Measurements from ENCODE around the gene HCK. TPM values are rescaled to one million over a fixed set of nuclear protein-coding genes. Genes with fewer than 3 reads are reported as not detected.

Gene HCK
- total RNA-seq, 1 experiment from 2014 or later, result not detected

DNA sequence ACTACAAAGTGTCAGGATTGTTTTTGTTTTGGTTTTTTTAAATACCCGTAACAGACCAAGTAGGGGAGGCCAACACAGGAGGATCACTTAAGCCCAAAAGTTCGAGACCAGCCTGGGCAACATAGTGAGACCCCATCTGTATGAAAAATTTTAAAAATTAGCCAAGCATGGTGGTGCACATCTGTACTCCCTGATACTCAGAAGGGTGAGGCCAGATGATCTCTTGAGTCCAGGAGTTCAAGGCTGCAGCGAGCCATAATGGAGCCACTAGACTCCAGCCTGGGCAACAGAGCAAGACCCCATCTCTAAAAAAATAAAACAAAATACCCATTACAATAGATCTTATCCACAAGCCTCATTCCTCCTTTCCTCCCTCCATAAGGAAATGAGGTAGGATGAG lies 28.7 kb downstream of the HCK start:
- Histone ChIP-seq H3K27me3 (ENCODE audit: low read length) (peaks cover 38% of the 10 kb centered on the region), H3K27ac (ENCODE audit: low read length) (no peak overlapping the region), H3K4me2 (ENCODE audit: low read length) (no peak overlapping the region), H3K79me2 (ENCODE audit: low read length) (no peaks in the 10 kb centered on the region), H3K9me3 (ENCODE audit: low read length) (no peaks in the 10 kb centered on the region), H3K9ac (ENCODE audit: low read length) (no peak overlapping the region), H3F3A (ENCODE audit: low read length, unreplicated experiment) (no peaks in the 10 kb centered on the region), H3K36me3 (ENCODE audit: low read depth, low read length) (no peaks in the 10 kb centered on the region), H3K4me1 (ENCODE audit: insufficient read depth, low read length) (0 out of 2 replicates have a peak, but pooled peaks cover 10% of the 10 kb centered on the region), H2AFZ (ENCODE audit: low read length) (no peak overlapping the region), H4K20me1 (ENCODE audit: low read length) (no peaks in the 10 kb centered on the region), H3K9me2 (replicated peaks; ENCODE audit: low read length) (no peaks in the 10 kb centered on the region), H3K4me3 (ENCODE audit: low read length) (no peak overlapping the region)
- BruUV-seq (replicated peaks), result no TSS peak
- intact Hi-C loops (cut with micrococcal nuclease), result no loop called here
- ATAC-seq, result no peak
- DNase-seq, result no peak
- CTCF ChIA-PET, result no interaction called here
- TF ChIP-seq, protein P1, sequence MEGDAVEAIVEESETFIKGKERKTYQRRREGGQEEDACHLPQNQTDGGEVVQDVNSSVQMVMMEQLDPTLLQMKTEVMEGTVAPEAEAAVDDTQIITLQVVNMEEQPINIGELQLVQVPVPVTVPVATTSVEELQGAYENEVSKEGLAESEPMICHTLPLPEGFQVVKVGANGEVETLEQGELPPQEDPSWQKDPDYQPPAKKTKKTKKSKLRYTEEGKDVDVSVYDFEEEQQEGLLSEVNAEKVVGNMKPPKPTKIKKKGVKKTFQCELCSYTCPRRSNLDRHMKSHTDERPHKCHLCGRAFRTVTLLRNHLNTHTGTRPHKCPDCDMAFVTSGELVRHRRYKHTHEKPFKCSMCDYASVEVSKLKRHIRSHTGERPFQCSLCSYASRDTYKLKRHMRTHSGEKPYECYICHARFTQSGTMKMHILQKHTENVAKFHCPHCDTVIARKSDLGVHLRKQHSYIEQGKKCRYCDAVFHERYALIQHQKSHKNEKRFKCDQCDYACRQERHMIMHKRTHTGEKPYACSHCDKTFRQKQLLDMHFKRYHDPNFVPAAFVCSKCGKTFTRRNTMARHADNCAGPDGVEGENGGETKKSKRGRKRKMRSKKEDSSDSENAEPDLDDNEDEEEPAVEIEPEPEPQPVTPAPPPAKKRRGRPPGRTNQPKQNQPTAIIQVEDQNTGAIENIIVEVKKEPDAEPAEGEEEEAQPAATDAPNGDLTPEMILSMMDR (conservative IDR thresholded peaks at IDR 0.05; ENCODE audit: low read depth, low read length), result no peak
- TF ChIP-seq EZH2phosphoT487 (IDR thresholded peaks at IDR 0.05; ENCODE audit: borderline replicate concordance, low read length), result no peak
- TF ChIP-seq EZH2 (IDR thresholded peaks at IDR 0.05; ENCODE audit: low read length, unreplicated experiment), result no peak
- POLR2A ChIA-PET (ENCODE audit: unreplicated experiment), result no interaction called here

DNA sequence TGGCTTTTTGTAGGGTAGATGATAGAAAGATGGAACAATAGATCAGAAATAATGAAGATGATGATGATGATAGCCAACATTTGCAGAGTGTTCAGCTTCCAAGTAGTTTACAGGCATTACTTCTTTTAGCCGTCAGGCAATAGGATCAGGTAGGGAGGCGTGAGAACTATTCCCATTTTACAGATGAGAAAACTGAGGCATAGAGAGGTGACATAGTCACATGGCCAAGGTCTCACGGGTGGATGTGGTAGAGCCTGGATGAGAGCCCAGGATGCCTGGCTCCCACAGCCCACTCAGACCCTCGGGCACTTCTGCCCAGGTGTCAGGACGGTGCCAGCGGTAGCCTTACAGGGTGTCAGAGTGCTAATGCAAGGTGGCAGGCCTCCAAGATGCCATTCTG lies 31.4 kb downstream of the HCK start:
- POLR2A ChIA-PET (ENCODE audit: unreplicated experiment), result no interaction called here
- Histone ChIP-seq H3K9me2 (replicated peaks; ENCODE audit: low read length) (no peaks in the 10 kb centered on the region), H3K4me3 (ENCODE audit: low read length) (no peak overlapping the region), H3K4me1 (ENCODE audit: insufficient read depth, low read length) (0 out of 2 replicates have a peak, but pooled peaks cover 10% of the 10 kb centered on the region), H3K9ac (ENCODE audit: low read length) (no peak overlapping the region), H3K9me3 (ENCODE audit: low read length) (no peaks in the 10 kb centered on the region), H3K79me2 (ENCODE audit: low read length) (no peaks in the 10 kb centered on the region), H4K20me1 (ENCODE audit: low read length) (no peaks in the 10 kb centered on the region), H3K27ac (ENCODE audit: low read length) (no peak overlapping the region), H3K36me3 (ENCODE audit: low read depth, low read length) (no peaks in the 10 kb centered on the region), H3F3A (ENCODE audit: low read length, unreplicated experiment) (no peaks in the 10 kb centered on the region), H3K4me2 (ENCODE audit: low read length) (no peak overlapping the region), H2AFZ (ENCODE audit: low read length) (no peak overlapping the region), H3K27me3 (ENCODE audit: low read length) (peaks cover 28% of the 10 kb centered on the region)
- ATAC-seq (no peak), DNase-seq (no peak)
- TF ChIP-seq, protein P1 (conservative IDR thresholded peaks at IDR 0.05; ENCODE audit: low read depth, low read length), result no peak
- TF ChIP-seq EZH2phosphoT487 (IDR thresholded peaks at IDR 0.05; ENCODE audit: borderline replicate concordance, low read length), result no peak
- TF ChIP-seq EZH2 (IDR thresholded peaks at IDR 0.05; ENCODE audit: low read length, unreplicated experiment), result no peak
- CTCF ChIA-PET, result no interaction called here
- BruUV-seq (replicated peaks), result no TSS peak
- intact Hi-C loops (cut with micrococcal nuclease), result no loop called here

DNA sequence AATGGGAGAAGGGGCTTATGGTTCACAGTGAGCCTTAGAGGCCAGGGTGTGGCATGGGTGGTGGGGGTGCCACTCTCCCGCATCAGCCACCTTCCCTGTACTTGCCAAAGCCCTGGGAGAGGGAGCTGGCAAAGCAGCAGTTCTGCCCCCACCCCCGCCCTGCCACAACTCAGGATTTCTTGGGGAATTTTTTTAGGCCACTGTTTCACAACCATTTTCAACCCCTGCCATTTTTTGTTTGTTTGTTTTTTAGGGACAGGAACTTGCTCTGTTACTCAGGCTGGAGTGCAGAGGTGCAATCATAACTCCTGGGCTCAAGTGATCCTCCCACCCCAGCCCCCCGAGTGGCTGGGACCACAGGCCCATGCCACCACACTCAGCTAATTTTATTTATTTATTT lies 35.0 kb downstream of the HCK start:
- no peaks in the 10 kb centered on the region for H4K20me1 ChIP-seq (ENCODE audit: low read length)
- TF ChIP-seq, protein P1 (conservative IDR thresholded peaks at IDR 0.05; ENCODE audit: low read depth, low read length), result no peak
- TF ChIP-seq EZH2 (IDR thresholded peaks at IDR 0.05; ENCODE audit: low read length, unreplicated experiment) (no peak), EZH2phosphoT487 (IDR thresholded peaks at IDR 0.05; ENCODE audit: borderline replicate concordance, low read length) (no peak)
- intact Hi-C loops (cut with micrococcal nuclease), result no loop called here
- no TSS peak for BruUV-seq (replicated peaks)
- no peak overlapping the region for H3K27ac ChIP-seq (ENCODE audit: low read length)
- ChIA-PET POLR2A (ENCODE audit: unreplicated experiment) (no interaction called here), CTCF (no interaction called here)
- no peak overlapping the region for H3K4me3 ChIP-seq (ENCODE audit: low read length)
- no peaks in the 10 kb centered on the region for H3K79me2 ChIP-seq (ENCODE audit: low read length)
- no peak for ATAC-seq
- no peaks in the 10 kb centered on the region for H3F3A ChIP-seq (ENCODE audit: low read length, unreplicated experiment)
- H3K4me2 ChIP-seq (ENCODE audit: low read length), result no peak overlapping the region
- H3K36me3 ChIP-seq (ENCODE audit: low read depth, low read length), result no peaks in the 10 kb centered on the region
- H3K27me3 ChIP-seq (ENCODE audit: low read length), result peaks cover 20% of the 10 kb centered on the region
- H3K9me3 ChIP-seq (ENCODE audit: low read length), result no peaks in the 10 kb centered on the region
- H3K9me2 ChIP-seq (replicated peaks; ENCODE audit: low read length), result no peaks in the 10 kb centered on the region
- 0 out of 2 replicates have a peak, but pooled peaks cover 6% of the 10 kb centered on the region for H3K4me1 ChIP-seq (ENCODE audit: insufficient read depth, low read length)
- no peak overlapping the region for H2AFZ ChIP-seq (ENCODE audit: low read length)
- no peak overlapping the region for H3K9ac ChIP-seq (ENCODE audit: low read length)
- no peak for DNase-seq

Data from PC-3 (cell line).